ENCODE measurements around the gene TMEM53. TPM values are rescaled to one million over a fixed set of nuclear protein-coding genes. Genes with fewer than 3 reads are reported as not detected.
A peak's percentile ranks its signal among the peaks of the same experiment; 100 is the strongest.

The TMEM53 gene
- total and polyA plus RNA-seq, 4 experiments from 2014 or later: 1.7 to 5.7 (median 2.9) TPM

DNA sequence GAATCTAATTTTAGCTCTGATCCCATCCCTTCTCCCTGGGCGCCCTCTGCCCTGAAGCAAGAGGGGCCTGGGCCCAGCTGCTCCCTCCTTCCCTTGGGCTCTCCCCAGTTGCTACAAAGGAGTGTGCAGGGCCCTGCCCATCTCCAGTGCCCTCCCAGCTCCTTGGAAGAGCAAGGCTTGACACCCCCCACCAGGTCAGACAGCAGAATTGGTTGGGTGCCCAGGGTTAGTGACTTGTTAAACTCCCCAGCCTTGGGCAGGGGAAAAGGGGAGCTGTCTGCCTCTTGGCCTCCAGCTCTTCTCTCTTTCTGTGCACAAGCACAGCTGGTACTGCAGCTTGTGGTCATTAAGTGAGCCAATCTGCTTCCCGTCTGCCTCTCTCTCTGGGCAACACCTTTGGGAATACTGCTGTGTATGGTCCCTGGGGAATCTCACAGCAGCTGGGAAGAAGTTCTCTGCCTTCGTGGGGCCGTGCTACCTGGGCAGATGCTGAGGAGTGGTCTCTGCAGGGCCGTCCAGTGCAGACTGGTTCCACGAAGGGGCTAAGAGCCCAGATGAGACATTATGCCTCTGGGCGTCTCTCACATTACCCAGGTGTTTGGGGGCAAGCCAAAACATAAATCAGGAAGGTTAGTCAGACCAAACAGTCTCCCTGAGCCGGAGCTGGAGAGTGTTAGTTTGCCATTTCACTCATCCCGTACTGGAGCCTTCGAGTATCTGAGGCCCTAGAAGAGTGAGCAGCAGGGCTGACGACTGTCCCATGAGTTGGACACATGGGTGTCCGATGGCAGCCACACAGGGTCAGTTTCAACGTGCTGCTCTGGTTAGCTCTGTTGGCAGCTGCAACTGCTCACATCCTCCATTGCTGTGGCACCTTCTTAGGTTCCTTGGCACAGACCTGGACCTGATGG, 37.3 kb downstream of the TMEM53 start:
- peaks cover 17 to 44% (median 27%) of the 10 kb centered on the region in 4 donors for H3K4me1 Mint-ChIP-seq
- H3K9me3 Mint-ChIP-seq: no peaks in the 10 kb centered on the region

DNA sequence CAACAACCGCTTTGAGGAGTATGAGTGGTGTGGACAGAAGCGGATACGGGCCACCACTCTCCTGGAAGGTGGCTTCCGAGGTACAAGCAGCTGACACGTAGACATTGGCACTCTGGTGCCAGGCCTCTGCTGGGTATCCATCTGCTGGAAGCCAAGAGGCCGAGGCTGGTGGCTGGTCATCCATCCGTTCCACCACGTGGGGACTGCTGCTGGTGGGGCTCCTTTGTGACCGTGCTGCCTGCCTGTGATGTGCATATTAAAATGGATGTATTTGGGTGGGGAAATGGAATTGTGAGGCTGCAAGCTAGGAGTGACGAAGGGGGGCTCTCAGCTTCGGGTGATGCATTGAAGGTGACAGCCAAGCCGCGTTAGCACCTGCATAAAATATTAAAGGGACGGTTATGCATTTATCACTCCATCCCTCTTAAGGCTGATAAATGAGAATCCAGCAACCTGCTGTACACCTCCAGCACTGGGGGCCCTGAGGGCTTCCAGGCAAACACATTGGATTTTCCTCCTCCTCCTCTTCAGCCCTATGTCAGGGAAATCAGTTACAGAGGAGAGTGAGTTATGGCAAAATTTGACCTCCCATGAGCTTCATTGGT, 38.1 kb downstream of the TMEM53 start:
- H3K27me3 ChIP-seq (ENCODE audit: insufficient read depth, low read length): no peaks in the 10 kb centered on the region
- intact Hi-C loops (cut with micrococcal nuclease): no loop called here
- DNase-seq: no peak
- CTCF ChIA-PET (ENCODE audit: partially characterized antibody): interaction anchor here (0.9 to 2.0 kb wide), 2 partner anchors 16 to 65 kb away, joined by 3 to 13 read pairs; no protein-coding TSS in a partner anchor
- peaks cover 31% of the 10 kb centered on the region for H3K4me1 ChIP-seq (ENCODE audit: insufficient read depth, low read length)
- peak overlapping the region in 1 of 8 donors; percentile 21 for H3K4me3 Mint-ChIP-seq
- peak overlapping the region in 2 of 7 donors; percentile 32 to 48 for H3K27ac Mint-ChIP-seq
- no peak overlapping the region for H3K4me3 ChIP-seq (ENCODE audit: low read length in 2 of 2)
- H3K36me3 ChIP-seq (ENCODE audit: insufficient read depth, low read length): peaks cover 77% of the 10 kb centered on the region
- no peaks in the 10 kb centered on the region for H3K9me3 Mint-ChIP-seq
- POLR2A ChIA-PET (ENCODE audit: partially characterized antibody): no interaction called here
- H3K27me3 Mint-ChIP-seq: no peaks in the 10 kb centered on the region
- H3K36me3 Mint-ChIP-seq: peaks cover 46 to 77% of the 10 kb centered on the region in 2 donors
- H3K9me3 ChIP-seq (ENCODE audit: control insufficient read depth in 1 of 2, low read length in 2 of 2): no peaks in the 10 kb centered on the region
- H3K27ac ChIP-seq (ENCODE audit: low read depth, low read length): no peak overlapping the region
- H3K4me1 Mint-ChIP-seq: peaks cover 20 to 50% (median 30%) of the 10 kb centered on the region in 4 donors

More for the DNA sequence above, 37.3 kb downstream of the TMEM53 start:
- ChIA-PET CTCF (ENCODE audit: partially characterized antibody) (interaction anchor here (2.0 kb wide), 1 partner anchor 16 kb away, joined by 13 read pairs; no protein-coding TSS in a partner anchor), POLR2A (ENCODE audit: partially characterized antibody) (no interaction called here)
- no peaks in the 10 kb centered on the region for H3K27me3 Mint-ChIP-seq
- peak overlapping the region in 1 of 7 donors; percentile 27 for H3K27ac Mint-ChIP-seq
- H3K36me3 Mint-ChIP-seq: peaks cover 51 to 80% of the 10 kb centered on the region in 2 donors
- Histone ChIP-seq H3K4me1 (ENCODE audit: insufficient read depth, low read length) (peaks cover 27% of the 10 kb centered on the region), H3K36me3 (ENCODE audit: insufficient read depth, low read length) (peaks cover 81% of the 10 kb centered on the region), H3K9me3 (ENCODE audit: control insufficient read depth in 1 of 2, low read length in 2 of 2) (no peaks in the 10 kb centered on the region), H3K4me3 (ENCODE audit: low read length in 2 of 2) (no peak overlapping the region), H3K27ac (ENCODE audit: low read depth, low read length) (no peak overlapping the region), H3K27me3 (ENCODE audit: insufficient read depth, low read length) (no peaks in the 10 kb centered on the region)
- DNase-seq: no peak
- no peak overlapping the region for H3K4me3 Mint-ChIP-seq
- intact Hi-C loops (cut with micrococcal nuclease): no loop called here

DNA sequence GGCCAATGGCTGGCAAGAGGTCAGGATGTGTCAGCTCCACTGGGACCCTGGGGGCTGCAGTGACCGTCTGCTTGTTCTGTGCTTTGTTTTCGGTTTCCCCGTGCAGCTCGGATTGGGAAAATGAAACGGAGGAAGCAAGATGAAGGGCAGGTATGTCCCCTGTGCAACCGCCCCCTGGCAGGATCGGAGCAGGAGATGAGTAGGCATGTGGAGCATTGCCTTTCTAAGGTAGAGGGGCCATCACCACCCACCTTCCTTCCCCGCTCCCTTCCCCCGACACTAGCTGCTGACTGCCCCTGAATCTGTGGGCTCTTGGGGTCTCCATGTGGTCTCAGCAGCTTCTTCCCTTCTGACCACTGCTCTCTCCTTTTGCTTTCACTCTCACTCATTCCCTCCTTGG, 38.8 kb downstream of the TMEM53 start:
- ChIA-PET CTCF (ENCODE audit: partially characterized antibody) (interaction anchor here (0.9 to 5.8 kb wide), 2 partner anchors 17 to 64 kb away, joined by 3 to 45 read pairs; no protein-coding TSS in a partner anchor), POLR2A (ENCODE audit: partially characterized antibody) (interaction anchor here (1.5 to 2.2 kb wide), 2 partner anchors 39 to 40 kb away, joined by 3 to 10 read pairs; partner anchors contain the start of genes ARMH1 and TMEM53)
- no peak overlapping the region for H3K4me3 ChIP-seq (ENCODE audit: low read length in 2 of 2)
- no peak overlapping the region for H3K27ac ChIP-seq (ENCODE audit: low read depth, low read length)
- H3K27me3 ChIP-seq (ENCODE audit: insufficient read depth, low read length): no peaks in the 10 kb centered on the region
- no peaks in the 10 kb centered on the region for H3K27me3 Mint-ChIP-seq
- no peak overlapping the region for H3K4me3 Mint-ChIP-seq
- peak overlapping the region in 2 of 7 donors; percentile 6 to 48 for H3K27ac Mint-ChIP-seq
- DNase-seq: no peak
- peaks cover 73% of the 10 kb centered on the region for H3K36me3 ChIP-seq (ENCODE audit: insufficient read depth, low read length)
- peaks cover 42 to 76% of the 10 kb centered on the region in 2 donors for H3K36me3 Mint-ChIP-seq
- no peaks in the 10 kb centered on the region for H3K9me3 ChIP-seq (ENCODE audit: control insufficient read depth in 1 of 2, low read length in 2 of 2)
- intact Hi-C loops (cut with micrococcal nuclease): no loop called here
- peaks cover 35% of the 10 kb centered on the region for H3K4me1 ChIP-seq (ENCODE audit: insufficient read depth, low read length)
- no peaks in the 10 kb centered on the region for H3K9me3 Mint-ChIP-seq
- H3K4me1 Mint-ChIP-seq: peaks cover 27 to 54% (median 38%) of the 10 kb centered on the region in 4 donors

GRCh38 chr1:44634606-44635189, 39.6 kb downstream of the TMEM53 start:
- H3K9me3 ChIP-seq (ENCODE audit: control insufficient read depth in 1 of 2, low read length in 2 of 2): no peaks in the 10 kb centered on the region
- Mint-ChIP-seq H3K4me1 (peaks cover 27 to 54% (median 38%) of the 10 kb centered on the region in 4 donors), H3K27ac (peak overlapping the region in 5 of 7 donors; percentile 19 to 97 (median 53)), H3K27me3 (no peaks in the 10 kb centered on the region), H3K4me3 (peak overlapping the region in 2 of 8 donors; percentile 5 to 46), H3K36me3 (peaks cover 42 to 72% of the 10 kb centered on the region in 2 donors), H3K9me3 (no peaks in the 10 kb centered on the region)
- H3K4me3 ChIP-seq (ENCODE audit: low read length in 2 of 2): no peak overlapping the region
- H3K27me3 ChIP-seq (ENCODE audit: insufficient read depth, low read length): no peaks in the 10 kb centered on the region
- POLR2A ChIA-PET (ENCODE audit: partially characterized antibody): interaction anchor here (1.5 to 4.3 kb wide), 4 partner anchors 7 to 41 kb away, joined by 3 to 37 read pairs (median 15); partner anchors contain the start of genes ARMH1 and TMEM53
- no peak for DNase-seq
- no peak overlapping the region for H3K27ac ChIP-seq (ENCODE audit: low read depth, low read length)
- H3K4me1 ChIP-seq (ENCODE audit: insufficient read depth, low read length): peaks cover 35% of the 10 kb centered on the region
- intact Hi-C loops (cut with micrococcal nuclease): no loop called here
- peaks cover 66% of the 10 kb centered on the region for H3K36me3 ChIP-seq (ENCODE audit: insufficient read depth, low read length)
- CTCF ChIA-PET (ENCODE audit: partially characterized antibody): interaction anchor here (5.8 kb wide), 1 partner anchor 18 kb away, joined by 45 read pairs; no protein-coding TSS in a partner anchor

- Histone ChIP-seq H3K27me3 (ENCODE audit: insufficient read depth, low read length) (no peaks in the 10 kb centered on the region), H3K9me3 (ENCODE audit: control insufficient read depth in 1 of 2, low read length in 2 of 2) (no peaks in the 10 kb centered on the region), H3K4me1 (ENCODE audit: insufficient read depth, low read length) (peaks cover 35% of the 10 kb centered on the region), H3K4me3 (ENCODE audit: low read length in 2 of 2) (peak overlapping the region; percentile 15 to 65), H3K36me3 (ENCODE audit: insufficient read depth, low read length) (peaks cover 50% of the 10 kb centered on the region), H3K27ac (ENCODE audit: low read depth, low read length) (peak overlapping the region; percentile 85)
- no peaks in the 10 kb centered on the region for H3K9me3 Mint-ChIP-seq
- H3K27ac Mint-ChIP-seq: peak overlapping the region; percentile 95 to 97 (median 96)
- intact Hi-C loops (cut with micrococcal nuclease): loop anchor here (1.0 kb wide), 1 partner anchor 42 kb away; the partner anchor contains the start of genes ARMH1 and TMEM53
- no peaks in the 10 kb centered on the region for H3K27me3 Mint-ChIP-seq
- peak overlapping the region; percentile 88 to 93 (median 92) for H3K4me3 Mint-ChIP-seq
- ChIA-PET POLR2A (ENCODE audit: partially characterized antibody) (interaction anchor here (0.8 to 4.9 kb wide), 17 partner anchors 9 to 918 kb away, joined by 3 to 64 read pairs (median 7); partner anchors contain the start of genes AKR1A1, ARMH1, HECTD3 and RNU5D-1), CTCF (ENCODE audit: partially characterized antibody) (interaction anchor here (1.4 to 5.8 kb wide), 4 partner anchors 10 to 60 kb away, joined by 3 to 45 read pairs (median 6); no protein-coding TSS in a partner anchor)
- no peak for DNase-seq
- peaks cover 27 to 53% (median 37%) of the 10 kb centered on the region in 4 donors for H3K4me1 Mint-ChIP-seq
- peaks cover 27 to 54% of the 10 kb centered on the region in 2 donors for H3K36me3 Mint-ChIP-seq
These were observed 41.7 kb downstream of the TMEM53 start for GRCh38 chr1:44632598-44632997.

DNA sequence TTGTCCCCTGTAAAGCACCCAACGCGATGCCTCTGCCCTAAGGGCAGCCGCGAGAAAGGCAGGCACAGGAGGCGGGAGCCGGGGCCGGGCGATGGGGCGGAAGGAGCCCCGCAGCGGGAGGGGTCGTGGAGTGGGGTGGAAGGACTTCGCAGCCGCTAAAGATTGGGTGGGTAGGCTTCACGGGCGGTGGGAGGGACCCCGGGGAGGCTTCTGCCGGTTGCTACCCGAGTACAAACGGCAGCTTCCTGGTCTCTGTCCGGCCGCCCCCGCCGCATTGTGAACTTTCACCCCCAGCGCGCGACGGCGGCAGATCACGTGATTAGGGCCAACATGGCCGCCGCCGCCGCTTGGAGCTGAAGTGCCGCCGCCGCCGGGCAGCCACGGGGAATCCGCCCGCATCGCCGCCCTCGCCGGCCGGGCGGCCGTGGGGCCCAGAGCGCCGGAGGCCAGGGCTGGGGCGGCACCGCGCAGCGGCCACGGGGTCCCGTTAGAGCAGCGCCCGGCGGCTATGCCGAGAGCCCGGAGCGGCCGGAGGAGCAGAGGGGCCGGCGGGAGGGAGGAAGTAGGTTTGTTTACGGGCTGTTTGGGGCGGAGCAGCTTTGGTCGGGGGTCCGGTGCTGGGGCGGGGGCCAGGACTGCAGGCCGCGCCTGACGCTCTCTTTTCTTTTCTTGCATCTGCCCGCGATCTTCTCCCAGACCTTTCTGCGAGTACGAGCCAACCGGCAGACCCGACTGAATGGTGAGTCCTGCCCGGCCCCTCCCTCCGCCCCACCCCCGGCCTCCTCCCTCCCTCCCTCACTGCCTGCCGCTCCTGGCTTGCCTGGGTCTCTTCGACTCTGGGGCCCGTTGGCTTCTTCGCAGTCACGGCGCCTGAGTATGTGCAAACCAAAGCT, 42.4 kb downstream of the TMEM53 start:
- Histone ChIP-seq H3K9me3 (ENCODE audit: control insufficient read depth in 1 of 2, low read length in 2 of 2) (no peaks in the 10 kb centered on the region), H3K27me3 (ENCODE audit: insufficient read depth, low read length) (no peaks in the 10 kb centered on the region), H3K4me1 (ENCODE audit: insufficient read depth, low read length) (peaks cover 35% of the 10 kb centered on the region), H3K27ac (ENCODE audit: low read depth, low read length) (peak overlapping the region; percentile 85), H3K4me3 (ENCODE audit: low read length in 2 of 2) (peak overlapping the region; percentile 38 to 65), H3K36me3 (ENCODE audit: insufficient read depth, low read length) (peaks cover 43% of the 10 kb centered on the region)
- CTCF ChIA-PET (ENCODE audit: partially characterized antibody): interaction anchor here (1.2 to 5.8 kb wide), 5 partner anchors 11 to 59 kb away, joined by 3 to 45 read pairs (median 6); no protein-coding TSS in a partner anchor
- intact Hi-C loops (cut with micrococcal nuclease): loop anchor here (1.0 to 2.0 kb wide), 3 partner anchors 21 to 709 kb away; partner anchors contain the start of genes ARMH1, MUTYH, TMEM53 and TOE1
- H3K27me3 Mint-ChIP-seq: no peaks in the 10 kb centered on the region
- DNase-seq: peak; percentile 86 to 92 (median 88)
- POLR2A ChIA-PET (ENCODE audit: partially characterized antibody): interaction anchor here (0.7 to 4.9 kb wide), 34 partner anchors 9 to 1974 kb away, joined by 3 to 64 read pairs (median 4); partner anchors contain the start of genes AKR1A1, ARMH1, DYNLT4 and EIF2B3
- H3K4me3 Mint-ChIP-seq: peak overlapping the region; percentile 91 to 97 (median 93)
- peaks cover 27 to 50% (median 33%) of the 10 kb centered on the region in 4 donors for H3K4me1 Mint-ChIP-seq
- H3K9me3 Mint-ChIP-seq: no peaks in the 10 kb centered on the region
- peak overlapping the region; percentile 96 to 99 (median 97) for H3K27ac Mint-ChIP-seq
- peaks cover 22 to 47% of the 10 kb centered on the region in 2 donors for H3K36me3 Mint-ChIP-seq

Measured in CD4-positive, alpha-beta memory T cell (primary cell).